ENCODE results near the gene NDUFAF5.

NDUFAF5 gene

GRCh38 chr20:13791540-13792459 is 7.0 kb downstream of the NDUFAF5 start:
- TF ChIP-seq, protein P1, sequence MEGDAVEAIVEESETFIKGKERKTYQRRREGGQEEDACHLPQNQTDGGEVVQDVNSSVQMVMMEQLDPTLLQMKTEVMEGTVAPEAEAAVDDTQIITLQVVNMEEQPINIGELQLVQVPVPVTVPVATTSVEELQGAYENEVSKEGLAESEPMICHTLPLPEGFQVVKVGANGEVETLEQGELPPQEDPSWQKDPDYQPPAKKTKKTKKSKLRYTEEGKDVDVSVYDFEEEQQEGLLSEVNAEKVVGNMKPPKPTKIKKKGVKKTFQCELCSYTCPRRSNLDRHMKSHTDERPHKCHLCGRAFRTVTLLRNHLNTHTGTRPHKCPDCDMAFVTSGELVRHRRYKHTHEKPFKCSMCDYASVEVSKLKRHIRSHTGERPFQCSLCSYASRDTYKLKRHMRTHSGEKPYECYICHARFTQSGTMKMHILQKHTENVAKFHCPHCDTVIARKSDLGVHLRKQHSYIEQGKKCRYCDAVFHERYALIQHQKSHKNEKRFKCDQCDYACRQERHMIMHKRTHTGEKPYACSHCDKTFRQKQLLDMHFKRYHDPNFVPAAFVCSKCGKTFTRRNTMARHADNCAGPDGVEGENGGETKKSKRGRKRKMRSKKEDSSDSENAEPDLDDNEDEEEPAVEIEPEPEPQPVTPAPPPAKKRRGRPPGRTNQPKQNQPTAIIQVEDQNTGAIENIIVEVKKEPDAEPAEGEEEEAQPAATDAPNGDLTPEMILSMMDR (IDR thresholded peaks at IDR 0.05; ENCODE audit: insufficient read depth, low read depth, low read length, missing control alignments) = no peak

GRCh38 chr20:13793001-13793400 is 8.2 kb downstream of the NDUFAF5 start:
- TF ChIP-seq, protein P1 (IDR thresholded peaks at IDR 0.05; ENCODE audit: insufficient read depth, low read depth, low read length, missing control alignments) = no peak
- no peak overlapping the region for H3K4me3 ChIP-seq (ENCODE audit: low read length)
- no peak for DNase-seq (ENCODE audit: low read depth)

More at GRCh38 chr20:13791540-13792459, 7.0 kb downstream of the NDUFAF5 start:
- H3K4me3 ChIP-seq (ENCODE audit: low read length) = no peak overlapping the region
- DNase-seq (ENCODE audit: low read depth) = no peak

- H3K4me3 ChIP-seq (ENCODE audit: low read length) = no peak overlapping the region
- no peak for DNase-seq (ENCODE audit: low read depth)
- TF ChIP-seq, protein P1 (IDR thresholded peaks at IDR 0.05; ENCODE audit: insufficient read depth, low read depth, low read length, missing control alignments) = no peak
Observed at GRCh38 chr20:13794667-13795066, 9.8 kb downstream of the NDUFAF5 start.

- no peak overlapping the region for H3K4me3 ChIP-seq (ENCODE audit: low read length)
- no peak for DNase-seq (ENCODE audit: low read depth)
- TF ChIP-seq, protein P1 (IDR thresholded peaks at IDR 0.05; ENCODE audit: insufficient read depth, low read depth, low read length, missing control alignments) = no peak
Observed at GRCh38 chr20:13799040-13799439, 14.2 kb downstream of the NDUFAF5 start.

DNA sequence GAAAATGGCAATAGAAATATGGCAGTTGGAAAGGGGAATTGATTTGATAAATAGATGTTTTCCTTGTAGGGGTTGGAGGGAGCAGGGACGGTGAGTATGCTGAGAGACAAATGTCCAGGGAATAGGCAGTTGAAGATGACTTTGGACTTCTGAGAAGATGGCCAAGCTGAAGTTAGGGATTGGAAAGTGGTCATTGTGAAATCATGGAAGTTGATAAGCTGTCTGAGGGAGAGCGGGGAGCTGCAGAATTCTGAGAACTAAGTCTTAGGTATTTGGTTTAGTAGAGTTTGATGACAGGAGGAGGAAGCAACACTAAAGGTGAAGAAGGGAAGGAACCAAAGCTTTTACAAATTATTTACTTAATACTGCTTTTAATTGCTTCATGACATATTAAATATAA is 15.1 kb downstream of the NDUFAF5 start:
- H3K4me3 ChIP-seq (ENCODE audit: low read length) = no peak overlapping the region
- DNase-seq (ENCODE audit: low read depth) = peak; percentile 4
- TF ChIP-seq, protein P1 (IDR thresholded peaks at IDR 0.05; ENCODE audit: insufficient read depth, low read depth, low read length, missing control alignments) = no peak

- DNase-seq (ENCODE audit: low read depth) = peak; percentile 97
- TF ChIP-seq, protein P1 (IDR thresholded peaks at IDR 0.05; ENCODE audit: insufficient read depth, low read depth, low read length, missing control alignments) = no peak
- no peak overlapping the region for H3K4me3 ChIP-seq (ENCODE audit: low read length)
Observed at GRCh38 chr20:13800728-13801134, 15.9 kb downstream of the NDUFAF5 start.
